Caco-2 (cell line): ENCODE measurements around the gene STEAP3. TPM values are rescaled to one million over a fixed set of nuclear protein-coding genes. Genes with fewer than 3 reads are reported as not detected.

Source experiments
- BruUV-seq: library from RNA; stranded (reverse); fragments of 400-500 nt; replicated peaks from 2 replicates; lab custom pipeline; 2021; lab: Mats Ljungman, UMichigan
- CTCF ChIA-PET: fragments of 300-600 bp; sonication (Branson Sonifier 250); formaldehyde crosslinking; loops from one replicate; lab custom pipeline; 2022; ENCODE audit warnings: antibody characterized with exemption; lab: Charles Lee
- POLR2A ChIA-PET: fragments of 300-600 bp; sonication (Branson Sonifier 250); formaldehyde crosslinking; loops from one replicate; lab custom pipeline; 2022; ENCODE audit warnings: antibody characterized with exemption; lab: Charles Lee
- DNase-seq, 2 experiments: peaks; one replicate each; pipeline versions ENCODE4 v3.0.0 to v3.0.0-alpha.2; 2020 to 2022
- H3K27me3 ChIP-seq: replicated peaks from 2 replicates; pipeline ENCODE4 v1.6.0; 2011; ENCODE audit warnings: low read length; ENCODE audit not compliant: control insufficient read depth, insufficient read depth
- H3K36me3 ChIP-seq: 2 replicates; pipeline ENCODE4 v1.5.1; 2011; ENCODE audit warnings: low read length; ENCODE audit not compliant: control insufficient read depth, insufficient read depth
- H3K4me1 ChIP-seq: fragments of 250-450 bp; sonication (Bioruptor Pico); 2 replicates; pipeline ENCODE4 v1.5.1; 2020; ENCODE audit warnings: mild to moderate bottlenecking
- H3K4me3 ChIP-seq: 2 replicates; pipeline ENCODE4 v1.5.1; 2011; ENCODE audit warnings: low read depth, mild to moderate bottlenecking, control low read depth, low read length
- H3K9me3 ChIP-seq: fragments of 250-450 bp; sonication (Bioruptor Pico); 2 replicates; pipeline ENCODE4 v1.5.1; 2020; ENCODE audit warnings: mild to moderate bottlenecking, moderate library complexity
- H3K27ac Mint-ChIP-seq: one replicate; pipeline ENCODE4 v1.8.0; 2022; ENCODE audit warnings: mixed read lengths; ENCODE audit not compliant: unreplicated experiment
- H3K27me3 Mint-ChIP-seq: one replicate; pipeline ENCODE4 v1.8.0; 2022; ENCODE audit warnings: mixed read lengths; ENCODE audit not compliant: insufficient read depth, unreplicated experiment
- H3K36me3 Mint-ChIP-seq: one replicate; pipeline ENCODE4 v1.8.0; 2022; ENCODE audit warnings: mild to moderate bottlenecking, mixed read lengths; ENCODE audit not compliant: insufficient read depth, unreplicated experiment
- H3K4me1 Mint-ChIP-seq: one replicate; pipeline ENCODE4 v1.8.0; 2022; ENCODE audit warnings: low read depth, mixed read lengths; ENCODE audit not compliant: unreplicated experiment
- H3K4me3 Mint-ChIP-seq: one replicate; pipeline ENCODE4 v1.8.0; 2022; ENCODE audit warnings: mild to moderate bottlenecking, moderate library complexity, mixed read lengths; ENCODE audit not compliant: unreplicated experiment
- H3K9me3 Mint-ChIP-seq: one replicate; pipeline ENCODE4 v1.8.0; 2022; ENCODE audit warnings: mixed read lengths; ENCODE audit not compliant: unreplicated experiment
- intact Hi-C: fragments of 100-400 bp; cut with micrococcal nuclease; formaldehyde crosslinking; loops from one replicate; pipeline ENCODE4 v1.10.0; 2022; ENCODE audit not compliant: unreplicated experiment
- total RNA-seq: library from RNA; stranded (reverse); gene quantifications from 2 replicates; pipeline ENCODE4 v1.2.3, GENCODE V29; 2022
- TF ChIP-seq, protein P1 (sequence below), 2 experiments: fragments of 200-600 bp in 1 of 2; IDR thresholded peaks; 1 replicate in 1 of 2; 2 replicates in 1 of 2; pipeline versions ENCODE4 v1.5.1 to v1.8.0; 2011 to 2022; ENCODE audit warnings: antibody characterized with exemption in 1 of 2, control low read depth in 1 of 2, inconsistent platforms in 1 of 2, low read depth in 1 of 2, low read length in 1 of 2, mild to moderate bottlenecking in 1 of 2, moderate library complexity in 1 of 2; ENCODE audit not compliant: insufficient read depth in 1 of 2, severe bottlenecking in 1 of 2, unreplicated experiment in 1 of 2

STEAP3 gene
- total RNA-seq, 1 experiment from 2014 or later, result 20.4 TPM

DNA sequence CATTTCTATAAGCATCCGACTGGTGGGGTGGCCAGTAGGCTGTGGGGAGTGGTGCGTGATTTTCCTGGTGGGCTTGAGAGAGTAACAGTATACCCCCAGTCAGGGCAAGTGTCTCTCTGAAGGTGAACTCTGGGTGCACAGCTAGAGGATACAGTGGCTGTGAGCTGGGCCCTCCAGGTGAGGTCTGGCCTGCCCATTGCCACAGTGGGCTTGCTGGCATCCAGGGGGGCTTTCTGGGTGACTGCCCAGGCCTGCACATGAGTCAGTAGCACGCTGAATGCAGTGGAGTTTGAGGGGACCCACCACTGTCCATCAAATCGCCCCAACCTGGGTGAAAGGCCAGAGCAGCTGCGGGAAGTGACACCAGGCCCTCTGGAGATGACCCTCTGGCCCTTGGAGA is 4.5 kb downstream of the STEAP3 start:
- CTCF ChIA-PET, result interaction anchor here (1.0 kb wide), 1 partner anchor 63 kb away, joined by 3 read pairs; no protein-coding TSS in a partner anchor
- no peak overlapping the region for H3K27ac Mint-ChIP-seq

DNA sequence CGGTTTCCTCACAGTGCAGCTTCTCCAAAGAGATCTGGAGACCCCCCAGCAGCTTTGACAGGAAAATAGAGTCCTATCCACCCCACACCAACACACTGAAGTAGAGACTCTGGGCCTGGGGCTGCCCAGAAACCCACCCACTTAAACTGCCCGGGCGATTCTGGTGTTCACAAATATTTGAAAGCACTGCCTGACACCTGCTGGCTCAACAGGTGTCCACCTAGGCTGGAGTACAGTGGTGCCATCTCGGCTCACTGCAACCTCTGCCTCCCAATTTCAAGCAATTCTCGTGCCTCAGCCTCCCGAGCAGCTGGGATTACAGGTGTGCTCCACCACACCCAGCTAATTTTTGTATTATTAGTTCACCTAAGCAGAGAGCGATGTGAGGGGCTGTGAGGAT is 5.3 kb downstream of the STEAP3 start:
- H3K4me1 ChIP-seq, result peaks cover 17% of the 10 kb centered on the region
- peaks cover 1% of the 10 kb centered on the region; the same call in 1 of the 2 replicates for H3K36me3 ChIP-seq
- no peaks in the 10 kb centered on the region for H3K9me3 Mint-ChIP-seq
- no peak overlapping the region for H3K4me3 ChIP-seq
- peaks cover 7% of the 10 kb centered on the region for H3K36me3 Mint-ChIP-seq
- H3K27me3 ChIP-seq, result no peaks in the 10 kb centered on the region
- CTCF ChIA-PET, result no interaction called here
- H3K27ac Mint-ChIP-seq, result no peak overlapping the region
- H3K4me3 Mint-ChIP-seq, result no peak overlapping the region
- no peaks in the 10 kb centered on the region for H3K4me1 Mint-ChIP-seq
- H3K27me3 Mint-ChIP-seq, result no peaks in the 10 kb centered on the region
- H3K9me3 ChIP-seq, result no peaks in the 10 kb centered on the region
- DNase-seq, result no peak
- POLR2A ChIA-PET, result no interaction called here
- TF ChIP-seq, protein P1, sequence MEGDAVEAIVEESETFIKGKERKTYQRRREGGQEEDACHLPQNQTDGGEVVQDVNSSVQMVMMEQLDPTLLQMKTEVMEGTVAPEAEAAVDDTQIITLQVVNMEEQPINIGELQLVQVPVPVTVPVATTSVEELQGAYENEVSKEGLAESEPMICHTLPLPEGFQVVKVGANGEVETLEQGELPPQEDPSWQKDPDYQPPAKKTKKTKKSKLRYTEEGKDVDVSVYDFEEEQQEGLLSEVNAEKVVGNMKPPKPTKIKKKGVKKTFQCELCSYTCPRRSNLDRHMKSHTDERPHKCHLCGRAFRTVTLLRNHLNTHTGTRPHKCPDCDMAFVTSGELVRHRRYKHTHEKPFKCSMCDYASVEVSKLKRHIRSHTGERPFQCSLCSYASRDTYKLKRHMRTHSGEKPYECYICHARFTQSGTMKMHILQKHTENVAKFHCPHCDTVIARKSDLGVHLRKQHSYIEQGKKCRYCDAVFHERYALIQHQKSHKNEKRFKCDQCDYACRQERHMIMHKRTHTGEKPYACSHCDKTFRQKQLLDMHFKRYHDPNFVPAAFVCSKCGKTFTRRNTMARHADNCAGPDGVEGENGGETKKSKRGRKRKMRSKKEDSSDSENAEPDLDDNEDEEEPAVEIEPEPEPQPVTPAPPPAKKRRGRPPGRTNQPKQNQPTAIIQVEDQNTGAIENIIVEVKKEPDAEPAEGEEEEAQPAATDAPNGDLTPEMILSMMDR (IDR thresholded peaks at IDR 0.05; ENCODE audit: insufficient read depth in 1 of 2, low read depth in 1 of 2, low read length in 1 of 2, severe bottlenecking in 1 of 2, unreplicated experiment in 1 of 2), result no peak
- BruUV-seq, result no TSS peak
- intact Hi-C loops, result no loop called here

More for the DNA sequence above, 4.5 kb downstream of the STEAP3 start:
- H3K4me3 ChIP-seq, result no peak overlapping the region
- no peaks in the 10 kb centered on the region for H3K4me1 Mint-ChIP-seq
- H3K4me1 ChIP-seq, result peaks cover 20% of the 10 kb centered on the region
- peaks cover 1% of the 10 kb centered on the region; the same call in 1 of the 2 replicates for H3K36me3 ChIP-seq
- TF ChIP-seq, protein P1 (IDR thresholded peaks at IDR 0.05; ENCODE audit: insufficient read depth in 1 of 2, low read depth in 1 of 2, low read length in 1 of 2, severe bottlenecking in 1 of 2, unreplicated experiment in 1 of 2), result no peak
- BruUV-seq, result no TSS peak
- H3K9me3 ChIP-seq, result no peaks in the 10 kb centered on the region
- H3K27me3 ChIP-seq, result no peaks in the 10 kb centered on the region
- no peaks in the 10 kb centered on the region for H3K9me3 Mint-ChIP-seq
- no peak for DNase-seq
- no peak overlapping the region for H3K4me3 Mint-ChIP-seq
- intact Hi-C loops, result no loop called here
- no peaks in the 10 kb centered on the region for H3K27me3 Mint-ChIP-seq
- POLR2A ChIA-PET, result no interaction called here
- H3K36me3 Mint-ChIP-seq, result peaks cover 7% of the 10 kb centered on the region

DNA sequence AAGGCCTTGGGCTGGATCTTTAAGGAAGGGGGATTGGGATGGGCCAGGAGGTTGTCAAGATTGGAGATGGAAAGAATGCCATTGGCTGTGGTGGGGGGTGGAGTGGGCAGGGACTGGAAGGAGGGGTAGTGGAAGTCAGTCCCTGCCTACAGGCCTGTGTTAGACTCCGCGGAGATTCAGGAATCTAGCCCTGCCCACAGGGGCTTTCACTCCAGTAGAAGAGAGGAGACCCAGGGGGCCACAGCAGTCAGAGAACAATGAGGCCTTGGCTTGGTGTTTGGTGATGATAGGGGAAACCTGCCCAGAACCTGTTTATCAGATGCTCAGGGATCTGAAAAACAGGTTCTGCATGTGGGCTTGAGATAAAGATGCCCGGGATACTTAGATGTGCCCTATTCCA is 6.1 kb downstream of the STEAP3 start:
- Mint-ChIP-seq H3K4me3 (no peak overlapping the region), H3K36me3 (peaks cover 7% of the 10 kb centered on the region), H3K4me1 (no peaks in the 10 kb centered on the region), H3K27ac (no peak overlapping the region), H3K9me3 (no peaks in the 10 kb centered on the region), H3K27me3 (no peaks in the 10 kb centered on the region)
- TF ChIP-seq, protein P1 (IDR thresholded peaks at IDR 0.05; ENCODE audit: insufficient read depth in 1 of 2, low read depth in 1 of 2, low read length in 1 of 2, severe bottlenecking in 1 of 2, unreplicated experiment in 1 of 2), result no peak
- ChIA-PET POLR2A (no interaction called here), CTCF (no interaction called here)
- BruUV-seq, result no TSS peak
- Histone ChIP-seq H3K9me3 (no peaks in the 10 kb centered on the region), H3K4me3 (no peak overlapping the region), H3K27me3 (no peaks in the 10 kb centered on the region), H3K4me1 (peaks cover 10% of the 10 kb centered on the region), H3K36me3 (peaks cover 1% of the 10 kb centered on the region; the same call in 1 of the 2 replicates)
- intact Hi-C loops, result no loop called here
- DNase-seq, result no peak
